Astrocyte (in vitro differentiated cells and primary cell): ENCODE results near the gene MYH3. TPM values are rescaled to one million over a fixed set of nuclear protein-coding genes. Genes with fewer than 3 reads are reported as not detected.
"Not testable (repeated sequence)": the region's sequence is repeated elsewhere in the genome, so short reads cannot be mapped to it uniquely, and the experiment has no call there.

ENCODE experiments used
- DNase-seq: peaks from one replicate; pipeline ENCODE4 v3.0.0-alpha.2; 2010; ENCODE audit warnings: low read depth
- FAIRE-seq: peaks from 2 replicates; lab custom pipeline; 2011; peaks lifted over from hg19 to GRCh38; lab: Jason Lieb, UNC
- H2AFZ ChIP-seq: 2 replicates; pipeline ENCODE4 v1.6.0; 2012; ENCODE audit warnings: low read depth, low read length, inconsistent platforms
- H3K27ac ChIP-seq: 2 replicates; pipeline ENCODE4 v1.5.1; 2011; ENCODE audit warnings: low read depth, low read length, inconsistent platforms
- H3K27me3 ChIP-seq: 2 replicates; pipeline ENCODE4 v1.6.0; 2011; ENCODE audit warnings: low read length, inconsistent platforms; ENCODE audit not compliant: insufficient read depth
- H3K36me3 ChIP-seq: 2 replicates; pipeline ENCODE4 v1.5.1; 2011; ENCODE audit warnings: low read length, inconsistent platforms; ENCODE audit not compliant: insufficient read depth
- H3K4me1 ChIP-seq: 2 replicates; pipeline ENCODE4 v1.5.1; 2011; ENCODE audit warnings: low read length, inconsistent platforms; ENCODE audit not compliant: insufficient read depth
- H3K4me2 ChIP-seq: 2 replicates; pipeline ENCODE4 v1.6.0; 2012; ENCODE audit warnings: low read length, inconsistent platforms
- H3K4me3 ChIP-seq: 2 replicates; pipeline ENCODE4 v1.5.1; 2011; ENCODE audit warnings: low read depth, mild to moderate bottlenecking, low read length, inconsistent platforms; ENCODE audit not compliant: insufficient read depth
- H3K79me2 ChIP-seq: 2 replicates; pipeline ENCODE4 v1.6.0; 2012; ENCODE audit warnings: mild to moderate bottlenecking, low read length, inconsistent platforms; ENCODE audit not compliant: insufficient read depth
- H3K9ac ChIP-seq: 2 replicates; pipeline ENCODE4 v1.6.0; 2012; ENCODE audit warnings: mild to moderate bottlenecking, low read length, inconsistent platforms
- H3K9me3 ChIP-seq: 2 replicates; pipeline ENCODE4 v1.5.1; 2012; ENCODE audit warnings: low read depth, mild to moderate bottlenecking, low read length, inconsistent platforms; ENCODE audit not compliant: insufficient read depth
- H4K20me1 ChIP-seq: 2 replicates; pipeline ENCODE4 v1.6.0; 2012; ENCODE audit warnings: low read length, inconsistent platforms; ENCODE audit not compliant: insufficient read depth
- H3K27ac Mint-ChIP-seq: one replicate; pipeline ENCODE4 v1.8.0; 2021; ENCODE audit warnings: mild to moderate bottlenecking, mixed read lengths; ENCODE audit not compliant: unreplicated experiment
- H3K27me3 Mint-ChIP-seq: one replicate; pipeline ENCODE4 v1.8.0; 2021; ENCODE audit warnings: low read depth, mixed read lengths; ENCODE audit not compliant: unreplicated experiment
- H3K36me3 Mint-ChIP-seq: one replicate; pipeline ENCODE4 v1.8.0; 2021; ENCODE audit warnings: low read depth, mixed read lengths; ENCODE audit not compliant: unreplicated experiment
- H3K4me1 Mint-ChIP-seq: one replicate; pipeline ENCODE4 v1.8.0; 2021; ENCODE audit warnings: low read depth, mixed read lengths; ENCODE audit not compliant: unreplicated experiment
- H3K4me3 Mint-ChIP-seq: one replicate; pipeline ENCODE4 v1.8.0; 2021; ENCODE audit warnings: mild to moderate bottlenecking, moderate library complexity, mixed read lengths; ENCODE audit not compliant: unreplicated experiment
- H3K9me3 Mint-ChIP-seq: one replicate; pipeline ENCODE4 v1.8.0; 2021; ENCODE audit warnings: mild to moderate bottlenecking, mixed read lengths; ENCODE audit not compliant: unreplicated experiment
- CTCF ChIP-seq: IDR thresholded peaks from 2 replicates; pipeline ENCODE4 v1.5.1; 2011; ENCODE audit warnings: low read depth, mild to moderate bottlenecking, inconsistent platforms, low read length, moderate library complexity; ENCODE audit not compliant: insufficient read depth
- EZH2 ChIP-seq: IDR thresholded peaks from 2 replicates; pipeline ENCODE4 v1.6.1; 2012; ENCODE audit warnings: mild to moderate bottlenecking, low read length, inconsistent platforms; ENCODE audit not compliant: insufficient read depth
- total RNA-seq: library from RNA; stranded (reverse); gene quantifications from 2 replicates; pipeline ENCODE4 v1.2.1, GENCODE V29; 2021

Gene MYH3
- total RNA-seq, 1 donor from 2014 or later: 1.9 TPM

- Histone ChIP-seq H3K4me1 (peaks cover 11% of the 10 kb centered on the region), H4K20me1 (peaks cover 8% of the 10 kb centered on the region), H3K9me3 (no peaks in the 10 kb centered on the region), H3K27ac (peak within 1 kb of the TSS; percentile 73), H3K4me3 (peak within 1 kb of the TSS; percentile 92), H3K36me3 (peaks cover 23% of the 10 kb centered on the region), H2AFZ (peak within 1 kb of the TSS; percentile 94), H3K79me2 (peaks cover 68% of the 10 kb centered on the region), H3K27me3 (no peaks in the 10 kb centered on the region), H3K9ac (peak within 1 kb of the TSS; percentile 90), H3K4me2 (peak within 1 kb of the TSS; percentile 87)
- Mint-ChIP-seq H3K36me3 (peaks cover 4% of the 10 kb centered on the region), H3K27ac (peak within 1 kb of the TSS; percentile 96), H3K4me3 (peak within 1 kb of the TSS; percentile 99), H3K27me3 (no peaks in the 10 kb centered on the region), H3K9me3 (no peaks in the 10 kb centered on the region), H3K4me1 (peaks cover 23% of the 10 kb centered on the region)
- FAIRE-seq (peak; percentile 52), DNase-seq (peak; percentile 89)
- TF ChIP-seq EZH2 (no peak), CTCF (peak; percentile 24)
Measured at GRCh38 chr17:10697092-10698081, 40.3 kb upstream of the MYH3 start, which contains the start of the genes ADPRM and SCO1. ADPRM (plus strand) TSS chr17:10697594; CDS start chr17:10704927, 7,333 bp downstream. SCO1 (minus strand) TSS chr17:10697533; CDS start chr17:10697507, 26 bp downstream.

GRCh38 chr17:10695875-10696407 is 38.8 kb upstream of the MYH3 start:
- H3K27me3 ChIP-seq, H2AFZ ChIP-seq, H3K27ac ChIP-seq, FAIRE-seq, DNase-seq, H3K36me3 Mint-ChIP-seq, H3K9me3 ChIP-seq, H3K27me3 Mint-ChIP-seq, H3K9me3 Mint-ChIP-seq, H3K27ac Mint-ChIP-seq: not testable (repeated sequence)
- Histone ChIP-seq H3K4me3 (peak overlapping the region; percentile 92), H3K36me3 (peaks cover 37% of the 10 kb centered on the region), H3K4me2 (peak overlapping the region; percentile 87), H4K20me1 (peaks cover 11% of the 10 kb centered on the region), H3K9ac (peak overlapping the region; percentile 90), H3K4me1 (peaks cover 11% of the 10 kb centered on the region), H3K79me2 (peaks cover 82% of the 10 kb centered on the region)
- peaks cover 22% of the 10 kb centered on the region for H3K4me1 Mint-ChIP-seq
- peak overlapping the region; percentile 99 for H3K4me3 Mint-ChIP-seq

- DNase-seq (no peak), FAIRE-seq (no peak)
- H3K9me3 Mint-ChIP-seq: no peaks in the 10 kb centered on the region
- Histone ChIP-seq H3K4me1 (no peaks in the 10 kb centered on the region), H3K9ac (no peak overlapping the region), H3K27ac (no peak overlapping the region), H2AFZ (no peak overlapping the region), H3K36me3 (peaks cover 42% of the 10 kb centered on the region), H3K9me3 (no peaks in the 10 kb centered on the region), H3K4me2 (no peak overlapping the region), H3K4me3 (no peak overlapping the region), H4K20me1 (peaks cover 20% of the 10 kb centered on the region), H3K79me2 (peaks cover 47% of the 10 kb centered on the region), H3K27me3 (no peaks in the 10 kb centered on the region)
- H3K27ac Mint-ChIP-seq: no peak overlapping the region
- peaks cover 14% of the 10 kb centered on the region for H3K36me3 Mint-ChIP-seq
- no peak for TF ChIP-seq EZH2
- TF ChIP-seq CTCF: no peak
- peaks cover 4% of the 10 kb centered on the region for H3K4me1 Mint-ChIP-seq
- H3K27me3 Mint-ChIP-seq: no peaks in the 10 kb centered on the region
- H3K4me3 Mint-ChIP-seq: no peak overlapping the region
Measured at GRCh38 chr17:10687499-10687898, 30.4 kb upstream of the MYH3 start.
